ENCODE measurements around the gene MAGEC2.

Gene MAGEC2

GRCh38 chrX:142204522-142205433 lies at the start of gene MAGEC2:
Gene MAGEC2 (minus strand): TSS chrX:142205290. CDS start chrX:142203987, 1,303 bp downstream.
- DNase-seq (ENCODE audit: low read depth), result no peak

GRCh38 chrX:142251680-142252079 lies 46.6 kb upstream of the MAGEC2 start:
- DNase-seq (ENCODE audit: low read depth), result no peak

- no peak for DNase-seq (ENCODE audit: low read depth)
Measured at GRCh38 chrX:142251202-142251601, 46.1 kb upstream of the MAGEC2 start.

GRCh38 chrX:142250502-142250901 lies 45.4 kb upstream of the MAGEC2 start:
- DNase-seq (ENCODE audit: low read depth), result no peak

GRCh38 chrX:142249721-142250120 lies 44.6 kb upstream of the MAGEC2 start:
- DNase-seq (ENCODE audit: low read depth), result no peak

GRCh38 chrX:142244568-142244967 lies 39.5 kb upstream of the MAGEC2 start:
- no peak for DNase-seq (ENCODE audit: low read depth)

GRCh38 chrX:142238536-142238935 lies 33.4 kb upstream of the MAGEC2 start:
- DNase-seq (ENCODE audit: low read depth), result no peak

GRCh38 chrX:142233400-142233799 lies 28.3 kb upstream of the MAGEC2 start:
- DNase-seq (ENCODE audit: low read depth), result no peak

- DNase-seq (ENCODE audit: low read depth), result no peak
Measured at GRCh38 chrX:142214081-142214480, 9.0 kb upstream of the MAGEC2 start.

GRCh38 chrX:142201113-142201512 lies 4.0 kb downstream of the MAGEC2 start:
- DNase-seq (ENCODE audit: low read depth), result no peak

GRCh38 chrX:142186103-142186502 lies 19.0 kb downstream of the MAGEC2 start:
- no peak for DNase-seq (ENCODE audit: low read depth)

GRCh38 chrX:142184756-142185602 lies 20.1 kb downstream of the MAGEC2 start:
- DNase-seq (ENCODE audit: low read depth), result no peak

GRCh38 chrX:142156567-142156966 lies 48.5 kb downstream of the MAGEC2 start:
- no peak for DNase-seq (ENCODE audit: low read depth)

Data from activated T-helper 9 cell treated with anti-CD3 and anti-CD28 coated beads, Interleukin-2, amount 50 U/mL, for 16 hours (primary cell).